ENCODE data around the gene TNFRSF4.

Gene TNFRSF4

GRCh38 chr1:1216770-1217620 lies 3.0 kb upstream of the TNFRSF4 start:
- no peak overlapping the region for H3K4me3 ChIP-seq (replicated peaks in 1 of 2; ENCODE audit: low read depth in 2 of 2, low read length in 2 of 2)
- no peak for DNase-seq (ENCODE audit: low read depth in 2 of 2)
- TF ChIP-seq CTCF (IDR thresholded peaks at IDR 0.05; ENCODE audit: low read depth, low read length), result no peak

- DNase-seq (ENCODE audit: low read depth in 2 of 2), result no peak
- no peak overlapping the region for H3K4me3 ChIP-seq (replicated peaks in 1 of 2; ENCODE audit: low read depth in 2 of 2, low read length in 2 of 2)
- no peak for TF ChIP-seq CTCF (IDR thresholded peaks at IDR 0.05; ENCODE audit: low read depth, low read length)
Observed at GRCh38 chr1:1215881-1216605, 2.1 kb upstream of the TNFRSF4 start.

GRCh38 chr1:1215080-1215676 lies 1.2 kb upstream of the TNFRSF4 start:
- DNase-seq (ENCODE audit: low read depth in 2 of 2), result no peak
- no peak for TF ChIP-seq CTCF (IDR thresholded peaks at IDR 0.05; ENCODE audit: low read depth, low read length)
- no peak overlapping the region for H3K4me3 ChIP-seq (replicated peaks in 1 of 2; ENCODE audit: low read depth in 2 of 2, low read length in 2 of 2)

GRCh38 chr1:1212780-1213344 lies 1.1 kb downstream of the TNFRSF4 start:
- no peak overlapping the region for H3K4me3 ChIP-seq (replicated peaks in 1 of 2; ENCODE audit: low read depth in 2 of 2, low read length in 2 of 2)
- DNase-seq (ENCODE audit: low read depth in 2 of 2), result peak in 1 of 2 donors; percentile 29

GRCh38 chr1:1211541-1212441 lies 2.2 kb downstream of the TNFRSF4 start:
- TF ChIP-seq CTCF (IDR thresholded peaks at IDR 0.05; ENCODE audit: low read depth, low read length), result no peak
- no peak for DNase-seq (ENCODE audit: low read depth in 2 of 2)
- no peak overlapping the region for H3K4me3 ChIP-seq (replicated peaks in 1 of 2; ENCODE audit: low read depth in 2 of 2, low read length in 2 of 2)

More at GRCh38 chr1:1212780-1213344, 1.1 kb downstream of the TNFRSF4 start:
- no peak for TF ChIP-seq CTCF (IDR thresholded peaks at IDR 0.05; ENCODE audit: low read depth, low read length)

All from cardiac fibroblast (primary cell).